ENCODE results near the gene ADGRV1.

- TF ChIP-seq SMAD3 (CRISPR knock-in tag; conservative IDR thresholded peaks at IDR 0.05): no peak
- no peak for TF ChIP-seq SP1 (CRISPR knock-in tag; IDR thresholded peaks at IDR 0.05)
- TF ChIP-seq SPI1 (IDR thresholded peaks at IDR 0.05; ENCODE audit: borderline replicate concordance, low read depth, low read length): no peak
- TF ChIP-seq ZNF41 (CRISPR knock-in tag; conservative IDR thresholded peaks at IDR 0.05): no peak
- no peak for TF ChIP-seq U2AF1 (optimal IDR thresholded peaks at IDR 0.05; ENCODE audit: low read depth, low read length)
- TF ChIP-seq PRMT5 (CRISPR knock-in tag; IDR thresholded peaks at IDR 0.05): no peak
Measured at GRCh38 chr5:91038180-91038808, 479.7 kb downstream of the ADGRV1 start.

Measured in K562 (cell line).